Stimulated activated CD8-positive, alpha-beta memory T cell treated with anti-CD3 and anti-CD28 coated beads, Interleukin-7, amount 100 ng/mL, for 48 hours (primary cell): ENCODE measurements around the gene PML.
"Not testable (repeated sequence)": the region's sequence is repeated elsewhere in the genome, so short reads cannot be mapped to it uniquely, and the experiment has no call there.

Experiments
- DNase-seq, 2 donors: peaks; one replicate each; pipeline ENCODE4 v3.0.0-alpha.2; 2020; ENCODE audit warnings: low read depth in 1 of 2; ENCODE audit errors: extremely low read depth in 1 of 2

PML gene

GRCh38 chr15:74053517-74053916 lies 59.0 kb downstream of the PML start:
- no peak for DNase-seq

DNA sequence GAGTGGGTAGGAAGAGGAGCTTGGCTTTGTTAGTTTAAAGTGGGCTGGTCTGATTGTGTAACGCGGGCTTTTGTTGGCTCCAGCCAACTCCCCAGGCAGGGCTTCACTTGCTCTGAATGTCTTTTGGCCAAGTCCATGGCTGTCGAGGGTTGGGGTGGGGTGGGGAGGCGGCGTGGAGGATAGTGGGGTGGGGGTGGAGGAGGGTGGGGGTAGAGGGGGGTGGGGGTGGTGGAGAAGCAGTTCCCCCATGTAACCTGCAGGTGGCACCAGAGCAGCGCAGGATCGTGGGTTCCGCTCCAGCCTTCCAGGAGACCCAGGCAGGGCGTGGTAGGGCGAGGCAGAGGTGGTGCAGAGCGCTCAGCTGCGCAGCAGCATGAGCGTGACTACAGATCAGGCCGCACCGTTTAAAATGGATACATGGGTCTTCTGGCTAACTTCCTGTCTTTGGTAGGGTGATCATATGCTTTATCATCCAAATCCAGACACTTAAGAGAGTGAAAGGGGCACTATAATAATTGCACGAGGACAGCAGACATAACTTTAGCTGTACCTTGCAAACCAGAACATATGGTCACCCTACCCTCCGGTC lies 59.5 kb downstream of the PML start:
- DNase-seq = peak; percentile 44 to 66

DNA sequence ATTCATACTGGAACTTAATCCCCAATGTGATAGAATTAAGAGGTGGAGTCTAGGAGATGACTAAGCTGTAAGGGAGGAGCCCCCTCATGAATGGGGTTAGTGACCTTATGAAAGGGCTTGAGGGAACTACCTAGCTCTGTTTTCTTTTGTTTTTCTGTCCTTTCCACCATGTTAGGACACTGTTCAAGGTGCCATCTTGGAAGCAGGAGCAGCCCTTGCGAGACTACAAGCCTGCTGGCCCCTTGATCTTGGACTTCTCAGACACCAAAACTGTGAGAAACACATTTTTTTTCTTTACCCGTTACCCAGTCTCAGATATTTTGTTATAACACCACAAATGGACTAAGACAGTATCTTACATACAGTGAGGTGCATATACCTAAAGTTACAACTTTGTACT lies 61.3 kb downstream of the PML start:
- no peak for DNase-seq

DNA sequence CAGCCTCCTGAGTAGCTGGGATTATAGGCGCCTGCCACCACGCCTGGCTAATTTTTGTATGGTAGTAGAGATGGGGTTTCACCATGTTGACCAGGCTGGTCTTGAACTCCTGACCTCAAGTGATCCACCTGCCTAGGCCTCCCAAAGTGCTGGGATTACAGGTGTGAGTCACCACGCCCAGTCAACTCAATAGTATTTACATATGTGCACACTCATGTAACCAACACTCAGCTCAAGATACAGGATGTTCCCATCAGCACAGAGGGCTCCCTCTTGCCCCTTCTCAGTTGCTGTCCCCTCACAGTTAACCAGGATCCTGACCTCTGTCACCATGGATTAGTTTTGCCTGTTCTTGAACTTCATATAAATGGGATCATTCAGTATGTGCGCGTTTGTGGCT lies 61.8 kb downstream of the PML start:
- DNase-seq = not testable (repeated sequence)

DNA sequence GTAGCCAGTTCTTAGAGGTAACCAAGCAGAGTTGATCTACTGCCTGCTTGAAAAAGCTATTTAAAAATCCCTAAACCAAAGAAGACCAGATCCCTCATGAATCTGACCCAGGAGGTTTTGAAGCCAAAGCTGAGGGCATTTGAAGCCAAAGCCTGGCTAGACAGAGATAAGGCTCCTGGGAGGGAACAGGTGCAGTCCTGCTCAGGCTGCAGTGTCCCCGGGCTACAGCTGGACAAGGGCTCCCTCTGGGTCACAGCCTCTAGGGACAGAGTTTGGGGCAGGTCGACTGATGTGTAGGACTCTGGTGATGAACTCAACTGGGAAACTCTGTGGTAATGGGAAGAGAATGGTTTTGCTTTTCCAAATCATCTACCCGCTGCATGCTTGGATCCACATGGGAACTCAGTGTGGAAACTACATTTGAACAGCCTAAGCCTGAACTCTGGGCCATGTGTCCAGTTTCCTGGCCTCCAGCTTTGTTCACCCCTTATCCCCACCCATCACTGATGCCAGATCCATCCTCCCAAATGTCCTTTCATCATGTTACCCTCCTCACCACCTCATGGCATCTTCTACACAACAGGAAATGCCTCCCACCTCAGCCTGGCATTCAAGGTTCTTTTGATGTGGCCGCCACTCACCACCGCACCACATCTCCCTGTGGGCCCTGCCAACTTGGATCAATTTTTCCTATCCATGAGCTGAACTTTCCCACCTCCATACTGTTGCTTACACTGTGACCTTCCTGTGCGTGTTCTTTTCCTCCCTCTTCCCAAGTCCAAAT lies 64.7 kb downstream of the PML start:
- not testable (repeated sequence) for DNase-seq

- DNase-seq = no peak
These were observed 65.7 kb downstream of the PML start for GRCh38 chr15:74060251-74060650.

GRCh38 chr15:74062236-74062635 lies 67.7 kb downstream of the PML start:
- DNase-seq = no peak

DNA sequence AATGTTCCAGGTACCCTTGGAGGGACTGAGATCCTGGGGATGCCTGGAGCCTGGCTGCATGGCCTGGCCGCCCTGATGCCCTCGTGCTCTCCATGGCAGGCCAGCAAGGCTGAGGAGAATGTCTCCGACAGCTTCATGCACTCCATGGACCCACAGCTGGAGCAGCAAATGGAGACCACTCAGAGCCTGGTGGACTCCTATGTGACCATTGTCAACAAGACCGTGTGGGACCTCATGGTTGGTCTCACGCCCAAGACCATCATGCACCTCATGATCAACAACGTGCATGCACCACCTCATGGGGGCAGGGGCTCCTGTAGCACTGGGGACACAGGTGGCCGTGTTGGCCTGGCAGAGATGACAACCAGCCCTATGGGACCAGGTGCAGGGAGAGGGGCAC lies 68.2 kb downstream of the PML start:
- no peak for DNase-seq

GRCh38 chr15:74063425-74064146 lies 69.1 kb downstream of the PML start:
- DNase-seq = not testable (repeated sequence)

- DNase-seq = not testable (repeated sequence)
These were observed 69.7 kb downstream of the PML start for GRCh38 chr15:74064183-74064582.

DNA sequence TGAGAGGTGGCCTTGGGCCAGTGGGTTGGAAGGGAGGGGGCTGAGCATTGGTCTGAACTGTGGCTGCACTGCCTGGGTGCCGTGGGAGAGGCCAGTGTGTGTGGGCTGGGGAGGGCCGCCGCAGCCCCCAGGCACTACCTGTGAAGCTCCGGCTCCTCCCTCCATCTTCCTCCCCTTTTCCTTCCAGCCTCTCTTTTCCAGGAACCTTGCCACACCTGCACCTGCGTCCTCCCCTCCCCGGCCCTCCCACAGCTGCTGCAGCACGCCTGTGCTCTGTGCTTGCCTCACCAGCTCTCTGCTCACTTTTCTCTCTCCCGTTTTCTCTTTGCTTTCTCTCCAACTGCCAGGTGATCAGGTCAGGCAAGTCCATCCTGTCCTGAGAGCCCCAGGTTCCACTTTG lies 70.3 kb downstream of the PML start:
- not testable (repeated sequence) for DNase-seq

DNA sequence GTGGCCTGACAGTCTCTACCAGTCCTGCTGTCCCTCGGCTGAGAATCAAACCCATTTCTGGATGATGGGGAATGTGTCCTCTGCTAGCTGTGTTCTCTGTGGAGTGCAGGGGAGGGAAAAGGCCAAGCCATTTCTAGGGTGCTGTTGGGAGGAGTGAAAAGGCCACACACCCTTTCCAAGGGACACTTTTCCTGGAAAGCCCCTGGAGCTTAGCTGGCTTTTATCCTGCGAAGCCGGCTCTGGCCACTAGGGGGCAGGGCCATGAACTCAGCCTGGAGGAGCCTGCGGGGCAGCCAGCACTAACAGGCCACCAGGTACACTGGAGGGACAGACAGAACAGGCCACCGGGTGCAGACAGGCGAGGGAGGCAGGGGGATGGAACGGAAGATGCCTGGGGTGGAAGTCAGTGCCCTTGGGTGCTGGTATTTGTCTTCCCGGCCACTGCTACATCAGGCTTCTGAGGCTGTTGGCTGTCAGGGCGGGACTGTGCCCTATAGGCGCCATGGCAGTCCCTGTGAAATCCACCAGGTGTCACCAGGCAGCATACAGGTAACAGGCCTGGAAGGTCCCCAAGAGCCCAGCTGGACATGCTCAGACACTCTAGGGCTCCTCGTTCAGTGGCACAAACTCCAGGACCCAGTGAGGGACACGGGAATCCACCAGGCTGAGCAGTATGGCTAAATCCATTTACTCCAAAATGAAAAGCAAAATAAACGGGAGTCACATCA lies 71.3 kb downstream of the PML start:
- DNase-seq = not testable (repeated sequence)

GRCh38 chr15:74071645-74072044 lies 77.1 kb downstream of the PML start:
- not testable (repeated sequence) for DNase-seq

DNA sequence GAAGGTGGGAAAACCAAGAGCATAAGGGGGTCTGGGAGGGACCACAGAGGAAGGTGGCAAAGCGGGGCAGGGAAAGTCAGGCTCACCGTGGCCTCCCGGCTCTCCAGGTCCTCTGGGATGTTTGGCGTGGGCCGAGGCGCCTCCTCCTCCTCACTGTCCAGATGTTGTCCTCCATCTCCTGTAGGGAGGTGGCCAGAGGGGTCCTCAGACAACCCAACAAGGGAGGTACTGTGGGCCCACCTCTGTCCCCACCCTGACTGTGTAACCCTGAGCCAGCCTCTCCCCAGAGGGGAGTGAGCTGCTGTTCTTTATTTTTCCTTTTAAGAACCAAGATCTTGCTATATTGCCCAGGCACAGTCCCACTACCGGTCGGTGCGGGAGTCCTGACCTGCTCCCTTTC lies 77.6 kb downstream of the PML start:
- DNase-seq = not testable (repeated sequence)

- not testable (repeated sequence) for DNase-seq
These were observed 78.3 kb downstream of the PML start for GRCh38 chr15:74072614-74073337.

DNA sequence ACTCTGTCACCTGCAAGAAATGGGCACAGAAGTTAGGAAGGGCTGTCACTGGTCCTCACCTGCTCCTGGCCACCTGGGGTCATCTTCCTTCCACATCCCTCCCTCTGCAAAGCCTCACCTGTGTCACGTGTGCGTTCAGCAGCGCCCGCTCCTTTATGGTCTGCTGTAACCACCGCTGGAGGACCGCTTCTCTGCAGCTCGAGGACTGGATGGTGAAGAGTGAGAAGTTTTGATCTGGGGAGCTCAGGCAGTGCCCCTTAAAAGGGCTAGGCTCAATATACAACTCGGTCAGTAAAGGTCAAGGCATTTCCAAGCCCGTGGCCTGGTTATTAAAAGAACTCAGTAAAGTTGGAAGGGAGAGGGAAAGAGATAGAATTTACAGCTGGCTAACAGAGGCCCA lies 81.3 kb downstream of the PML start:
- not testable (repeated sequence) for DNase-seq

DNA sequence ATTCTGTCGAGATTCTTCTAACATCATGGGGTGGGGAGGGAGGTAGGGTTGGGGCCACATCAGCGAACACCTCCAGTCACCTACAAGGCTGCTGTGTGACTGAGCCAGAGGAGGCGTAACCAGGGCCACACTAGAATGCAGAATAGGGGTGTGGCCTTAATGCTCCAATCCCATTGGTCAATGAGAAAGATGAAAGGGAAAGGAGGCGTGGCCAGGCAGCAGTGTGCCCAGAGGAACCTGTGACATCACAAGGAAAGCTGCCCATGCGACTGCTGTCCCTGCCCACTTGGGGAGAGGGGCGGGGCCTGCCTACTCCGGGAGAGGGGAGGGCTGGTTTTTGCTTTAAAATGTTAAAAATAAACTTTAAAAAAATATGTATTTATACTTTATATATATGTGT lies 87.9 kb downstream of the PML start, which contains the start of gene GOLGA6A:
Gene GOLGA6A, minus strand, starts transcription at position 101 of the 400 bp plus-strand sequence. Its CDS starts 41 bp downstream, at position 60.
- not testable (repeated sequence) for DNase-seq

DNA sequence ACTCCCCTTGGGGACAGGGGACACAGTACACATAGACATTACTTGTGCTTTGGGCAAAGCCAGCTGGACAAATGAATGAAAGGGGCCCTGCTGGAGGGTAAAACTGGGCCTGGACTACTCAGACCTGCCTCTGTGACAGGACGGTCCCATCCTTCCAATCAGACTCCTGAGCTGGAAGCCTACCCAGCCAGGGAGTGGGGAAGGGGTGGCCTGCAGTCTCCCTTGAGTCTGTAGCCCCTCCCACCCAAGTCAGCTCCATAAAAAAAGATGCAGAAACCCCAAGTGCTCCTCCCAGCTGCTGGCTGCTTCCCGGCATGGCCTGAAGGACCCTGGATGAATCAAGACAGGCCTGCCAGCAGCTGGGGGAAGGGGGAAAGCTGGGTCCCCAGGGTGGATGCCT lies 100.1 kb downstream of the PML start:
- not testable (repeated sequence) for DNase-seq

- DNase-seq = not testable (repeated sequence)
These were observed 101.1 kb downstream of the PML start for GRCh38 chr15:74095610-74096009.

- not testable (repeated sequence) for DNase-seq
These were observed 102.4 kb downstream of the PML start for GRCh38 chr15:74096753-74097474.
